ENCODE results near the gene SLC20A1.

- TF ChIP-seq EZH2 (IDR thresholded peaks at IDR 0.05): no peak
- no peak for TF ChIP-seq CEBPB (IDR thresholded peaks at IDR 0.05; ENCODE audit: low read depth)
- TF ChIP-seq RAD21 (IDR thresholded peaks at IDR 0.05; ENCODE audit: low read depth): no peak
- TF ChIP-seq POLR2AphosphoS5 (IDR thresholded peaks at IDR 0.05; ENCODE audit: low read depth, low read length): no peak
- TF ChIP-seq CTCF (IDR thresholded peaks at IDR 0.05 in 2 of 3, conservative IDR thresholded peaks at IDR 0.05 in 1 of 3; ENCODE audit: borderline replicate concordance in 1 of 3, insufficient read depth in 1 of 3, low read depth in 2 of 3, low read length in 2 of 3): no peak
- TF ChIP-seq YY1 (IDR thresholded peaks at IDR 0.05; ENCODE audit: extremely low read depth, insufficient replicate concordance, low read depth, low read length): peak; percentile 9
- no peak for TF ChIP-seq EZH2phosphoT487 (IDR thresholded peaks at IDR 0.05; ENCODE audit: borderline replicate concordance)
- TF ChIP-seq SIN3A (IDR thresholded peaks at IDR 0.05; ENCODE audit: low read depth): no peak
- TF ChIP-seq ELF1 (IDR thresholded peaks at IDR 0.05; ENCODE audit: borderline replicate concordance, low read depth): no peak
- TF ChIP-seq POLR2A (IDR thresholded peaks at IDR 0.05; ENCODE audit: borderline replicate concordance, extremely low read depth, insufficient read depth, insufficient read length): no peak
- no peak for TF ChIP-seq ATF3 (IDR thresholded peaks at IDR 0.05)
- TF ChIP-seq ZNF274 (IDR thresholded peaks at IDR 0.05; ENCODE audit: low read depth, low read length): no peak
- TF ChIP-seq MAX (IDR thresholded peaks at IDR 0.05): no peak
These were observed 1.4 kb upstream of the SLC20A1 start for GRCh38 chr2:112644155-112644932.
